HL-60 (cell line): ENCODE results near the gene TLK2.

Experiments used
- GABPA ChIP-seq: IDR thresholded peaks from 2 replicates; pipeline ENCODE4 v1.6.1; 2012; ENCODE audit warnings: low read depth
- POLR2AphosphoS5 ChIP-seq: IDR thresholded peaks from 2 replicates; pipeline ENCODE4 v1.6.1; 2012; ENCODE audit warnings: low read depth
- TF ChIP-seq, protein P1 (sequence below): IDR thresholded peaks from one replicate; pipeline ENCODE4 v1.5.1; 2011; ENCODE audit warnings: low read length, control low read depth, inconsistent platforms; ENCODE audit not compliant: insufficient read depth
- TF ChIP-seq, protein P2 (sequence below): IDR thresholded peaks from 2 replicates; pipeline ENCODE4 v1.6.1; 2012; ENCODE audit warnings: low read depth; ENCODE audit not compliant: insufficient replicate concordance

DNA sequence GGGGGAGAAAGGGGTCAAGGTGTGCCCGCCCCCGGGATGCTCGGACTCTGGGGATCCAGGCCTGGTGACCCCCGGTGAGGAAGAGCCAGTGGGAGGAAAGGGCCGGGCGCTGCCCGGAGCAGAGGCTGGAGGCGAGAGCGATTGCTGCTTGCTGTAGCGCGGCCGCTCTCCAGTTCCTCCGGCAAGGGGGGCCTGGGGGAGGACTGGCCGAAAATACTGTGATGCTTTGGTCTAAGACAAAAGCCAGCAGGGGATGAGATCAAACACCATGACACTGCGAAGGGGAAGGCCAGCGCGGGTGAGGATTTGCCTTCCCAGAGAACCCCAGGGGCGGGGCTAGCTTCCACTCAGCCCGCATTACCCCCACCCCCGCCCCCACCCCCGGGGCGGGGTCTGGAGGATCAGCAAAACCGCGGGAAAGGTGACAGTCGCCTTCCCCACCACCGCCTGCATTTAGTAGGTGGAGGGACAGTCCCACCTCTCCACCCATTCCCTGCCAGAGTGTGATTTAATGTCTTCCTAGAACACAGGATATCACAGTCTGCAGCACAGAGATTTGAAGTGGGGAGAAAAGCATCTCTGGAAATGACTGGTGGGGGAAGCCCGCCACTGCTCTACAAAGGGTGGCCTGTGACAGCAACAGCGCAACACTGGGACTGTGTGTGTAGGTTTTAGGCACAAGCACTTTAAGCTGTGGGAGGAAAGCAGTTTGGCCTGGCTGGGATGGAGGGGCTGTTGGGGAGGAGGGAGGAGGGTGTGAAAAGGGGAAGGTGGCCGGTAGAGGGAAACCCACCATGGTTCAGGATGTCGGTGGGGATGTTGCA, 174.6 kb downstream of the TLK2 start:
- TF ChIP-seq, protein P1, sequence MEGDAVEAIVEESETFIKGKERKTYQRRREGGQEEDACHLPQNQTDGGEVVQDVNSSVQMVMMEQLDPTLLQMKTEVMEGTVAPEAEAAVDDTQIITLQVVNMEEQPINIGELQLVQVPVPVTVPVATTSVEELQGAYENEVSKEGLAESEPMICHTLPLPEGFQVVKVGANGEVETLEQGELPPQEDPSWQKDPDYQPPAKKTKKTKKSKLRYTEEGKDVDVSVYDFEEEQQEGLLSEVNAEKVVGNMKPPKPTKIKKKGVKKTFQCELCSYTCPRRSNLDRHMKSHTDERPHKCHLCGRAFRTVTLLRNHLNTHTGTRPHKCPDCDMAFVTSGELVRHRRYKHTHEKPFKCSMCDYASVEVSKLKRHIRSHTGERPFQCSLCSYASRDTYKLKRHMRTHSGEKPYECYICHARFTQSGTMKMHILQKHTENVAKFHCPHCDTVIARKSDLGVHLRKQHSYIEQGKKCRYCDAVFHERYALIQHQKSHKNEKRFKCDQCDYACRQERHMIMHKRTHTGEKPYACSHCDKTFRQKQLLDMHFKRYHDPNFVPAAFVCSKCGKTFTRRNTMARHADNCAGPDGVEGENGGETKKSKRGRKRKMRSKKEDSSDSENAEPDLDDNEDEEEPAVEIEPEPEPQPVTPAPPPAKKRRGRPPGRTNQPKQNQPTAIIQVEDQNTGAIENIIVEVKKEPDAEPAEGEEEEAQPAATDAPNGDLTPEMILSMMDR: no peak
- TF ChIP-seq, protein P2, sequence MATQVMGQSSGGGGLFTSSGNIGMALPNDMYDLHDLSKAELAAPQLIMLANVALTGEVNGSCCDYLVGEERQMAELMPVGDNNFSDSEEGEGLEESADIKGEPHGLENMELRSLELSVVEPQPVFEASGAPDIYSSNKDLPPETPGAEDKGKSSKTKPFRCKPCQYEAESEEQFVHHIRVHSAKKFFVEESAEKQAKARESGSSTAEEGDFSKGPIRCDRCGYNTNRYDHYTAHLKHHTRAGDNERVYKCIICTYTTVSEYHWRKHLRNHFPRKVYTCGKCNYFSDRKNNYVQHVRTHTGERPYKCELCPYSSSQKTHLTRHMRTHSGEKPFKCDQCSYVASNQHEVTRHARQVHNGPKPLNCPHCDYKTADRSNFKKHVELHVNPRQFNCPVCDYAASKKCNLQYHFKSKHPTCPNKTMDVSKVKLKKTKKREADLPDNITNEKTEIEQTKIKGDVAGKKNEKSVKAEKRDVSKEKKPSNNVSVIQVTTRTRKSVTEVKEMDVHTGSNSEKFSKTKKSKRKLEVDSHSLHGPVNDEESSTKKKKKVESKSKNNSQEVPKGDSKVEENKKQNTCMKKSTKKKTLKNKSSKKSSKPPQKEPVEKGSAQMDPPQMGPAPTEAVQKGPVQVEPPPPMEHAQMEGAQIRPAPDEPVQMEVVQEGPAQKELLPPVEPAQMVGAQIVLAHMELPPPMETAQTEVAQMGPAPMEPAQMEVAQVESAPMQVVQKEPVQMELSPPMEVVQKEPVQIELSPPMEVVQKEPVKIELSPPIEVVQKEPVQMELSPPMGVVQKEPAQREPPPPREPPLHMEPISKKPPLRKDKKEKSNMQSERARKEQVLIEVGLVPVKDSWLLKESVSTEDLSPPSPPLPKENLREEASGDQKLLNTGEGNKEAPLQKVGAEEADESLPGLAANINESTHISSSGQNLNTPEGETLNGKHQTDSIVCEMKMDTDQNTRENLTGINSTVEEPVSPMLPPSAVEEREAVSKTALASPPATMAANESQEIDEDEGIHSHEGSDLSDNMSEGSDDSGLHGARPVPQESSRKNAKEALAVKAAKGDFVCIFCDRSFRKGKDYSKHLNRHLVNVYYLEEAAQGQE: no peak
- TF ChIP-seq POLR2AphosphoS5 (no peak), GABPA (no peak)
